Neural cell (in vitro differentiated cells): ENCODE data around the gene DGKB. TPM values are rescaled to one million over a fixed set of nuclear protein-coding genes. Genes with fewer than 3 reads are reported as not detected.

Experiments
- H2AFZ ChIP-seq: fragments of 200-600, 300-800 bp; sonication (generic), shearing (Covaris generic); 2 replicates; pipeline ENCODE4 v1.6.0; 2014; ENCODE audit warnings: low read depth, mild to moderate bottlenecking, antibody characterized with exemption, low read length, moderate library complexity
- H3F3A ChIP-seq: fragments of 200-600 bp; shearing (Covaris generic); 2 replicates; pipeline ENCODE4 v1.6.1; 2016; ENCODE audit warnings: mild to moderate bottlenecking, moderate library complexity, mixed read lengths, antibody characterized with exemption, low read length; ENCODE audit not compliant: insufficient read depth, poor library complexity, severe bottlenecking
- H3K27ac ChIP-seq: fragments of 200-600, 300-800 bp; sonication (generic), shearing (Covaris generic); 2 replicates; pipeline ENCODE4 v1.5.1; 2014; ENCODE audit warnings: mild to moderate bottlenecking, low read length, moderate library complexity
- H3K27me3 ChIP-seq: fragments of 300-800, 200-600 bp; sonication (generic), shearing (Covaris generic); 2 replicates; pipeline ENCODE4 v1.6.0; 2014; ENCODE audit warnings: mild to moderate bottlenecking, low read depth, low read length, moderate library complexity; ENCODE audit not compliant: insufficient read depth
- H3K36me3 ChIP-seq: fragments of 300-800, 200-600 bp; sonication (generic), shearing (Covaris generic); 2 replicates; pipeline ENCODE4 v1.5.1; 2014; ENCODE audit warnings: mild to moderate bottlenecking, antibody characterized with exemption, low read length, moderate library complexity; ENCODE audit not compliant: insufficient read depth
- H3K4me2 ChIP-seq: fragments of 300-800, 200-600 bp; sonication (generic), shearing (Covaris generic); 2 replicates; pipeline ENCODE4 v1.6.0; 2014; ENCODE audit warnings: mild to moderate bottlenecking, low read length
- H3K4me3 ChIP-seq: fragments of 300-800, 200-600 bp; sonication (generic), shearing (Covaris generic); 2 replicates; pipeline ENCODE4 v1.5.1; 2014; ENCODE audit warnings: mild to moderate bottlenecking, low read length, moderate library complexity
- H3K79me2 ChIP-seq: fragments of 200-600 bp; shearing (Covaris generic); replicated peaks from 2 replicates; pipeline ENCODE4 v1.6.0; 2014; ENCODE audit warnings: mild to moderate bottlenecking, low read length, moderate library complexity; ENCODE audit not compliant: insufficient read depth
- H3K9ac ChIP-seq: fragments of 300-800, 200-600 bp; sonication (generic), shearing (Covaris generic); 2 replicates; pipeline ENCODE4 v1.6.1; 2016; ENCODE audit warnings: mild to moderate bottlenecking, low read length, mixed read lengths
- H3K9me2 ChIP-seq: fragments of 200-600 bp; shearing (Covaris generic); 2 replicates; pipeline ENCODE4 v1.6.1; 2016; ENCODE audit warnings: mild to moderate bottlenecking, low read length, mixed read lengths; ENCODE audit not compliant: insufficient read depth
- H3K9me3 ChIP-seq: fragments of 200-600, 300-800 bp; sonication (generic), shearing (Covaris generic); 2 replicates; pipeline ENCODE4 v1.6.1; 2016; ENCODE audit warnings: mild to moderate bottlenecking, mixed run types, low read length, moderate library complexity, mixed read lengths
- H4K20me1 ChIP-seq: fragments of 200-600 bp; shearing (Covaris generic); 2 replicates; pipeline ENCODE4 v1.6.1; 2016; ENCODE audit warnings: mild to moderate bottlenecking, mixed run types; ENCODE audit not compliant: insufficient read depth
- CTCF ChIP-seq: fragments of 450-650 bp; IDR thresholded peaks from 2 replicates; pipeline ENCODE4 v1.5.1; 2014; ENCODE audit warnings: antibody characterized with exemption, mild to moderate bottlenecking, moderate library complexity; ENCODE audit not compliant: poor library complexity, severe bottlenecking
- EP300 ChIP-seq: fragments of 450-650 bp; conservative IDR thresholded peaks from 2 replicates; pipeline ENCODE4 v1.6.1; 2014; ENCODE audit warnings: antibody characterized with exemption, mild to moderate bottlenecking, moderate library complexity; ENCODE audit not compliant: poor library complexity, severe bottlenecking
- EZH2 ChIP-seq: fragments of 200-600, 300-800 bp; shearing (Covaris generic), sonication (generic); IDR thresholded peaks from 2 replicates; pipeline ENCODE4 v1.6.1; 2014; ENCODE audit warnings: antibody characterized with exemption, low read length, borderline replicate concordance, mild to moderate bottlenecking; ENCODE audit not compliant: insufficient read depth, poor library complexity, severe bottlenecking
- MXI1 ChIP-seq: fragments of 450-650 bp; conservative IDR thresholded peaks from 2 replicates; pipeline ENCODE4 v1.6.1; 2014; ENCODE audit warnings: antibody characterized with exemption, mild to moderate bottlenecking; ENCODE audit not compliant: poor library complexity, severe bottlenecking
- POLR2AphosphoS5 ChIP-seq: IDR thresholded peaks from 2 replicates; pipeline ENCODE4 v1.6.1; 2012
- RAD21 ChIP-seq: fragments of 450-650 bp; conservative IDR thresholded peaks from 2 replicates; pipeline ENCODE4 v1.6.1; 2014; ENCODE audit warnings: antibody characterized with exemption, mild to moderate bottlenecking, moderate library complexity
- REST ChIP-seq: IDR thresholded peaks from 2 replicates; pipeline ENCODE4 v1.6.1; 2012; ENCODE audit warnings: borderline replicate concordance
- SMC3 ChIP-seq: fragments of 450-650 bp; conservative IDR thresholded peaks from 2 replicates; pipeline ENCODE4 v1.6.1; 2014; ENCODE audit warnings: antibody characterized with exemption, mild to moderate bottlenecking, moderate library complexity; ENCODE audit not compliant: poor library complexity
- TAF1 ChIP-seq: IDR thresholded peaks from 2 replicates; pipeline ENCODE4 v1.6.1; 2012; ENCODE audit warnings: low read depth
- polyA plus RNA-seq: library from polyadenylated mRNA; depleted of rRNA; stranded (reverse); fragments of >200 nt; gene quantifications from 2 replicates; pipeline ENCODE4 v1.2.3, GENCODE V29; 2014

Gene DGKB
- polyA plus RNA-seq, 1 donor from 2014 or later: 0.20 TPM

- Histone ChIP-seq H3K36me3 (no peaks in the 10 kb centered on the region), H3K27me3 (no peaks in the 10 kb centered on the region), H3K9me3 (no peaks in the 10 kb centered on the region), H4K20me1 (no peaks in the 10 kb centered on the region), H3K9me2 (no peaks in the 10 kb centered on the region), H3K4me3 (no peak overlapping the region), H3F3A (no peaks in the 10 kb centered on the region), H3K79me2 (no peaks in the 10 kb centered on the region), H2AFZ (no peak overlapping the region), H3K9ac (no peak overlapping the region), H3K4me2 (no peak overlapping the region), H3K27ac (no peak overlapping the region)
- TF ChIP-seq MXI1 (no peak), TAF1 (no peak), RAD21 (no peak), EP300 (no peak), SMC3 (no peak), EZH2 (no peak), POLR2AphosphoS5 (no peak), REST (no peak), CTCF (no peak)
Observed at GRCh38 chr7:14805105-14805719, 97.3 kb downstream of the DGKB start.

- Histone ChIP-seq H3K9me3 (no peaks in the 10 kb centered on the region), H2AFZ (no peak overlapping the region), H3K9me2 (no peaks in the 10 kb centered on the region)
Observed at GRCh38 chr7:14800664-14801063, 101.9 kb downstream of the DGKB start.

More at GRCh38 chr7:14800664-14801063, 101.9 kb downstream of the DGKB start:
- Histone ChIP-seq H3K27me3 (no peaks in the 10 kb centered on the region), H3K79me2 (no peaks in the 10 kb centered on the region), H3K4me3 (no peak overlapping the region), H3K9ac (no peak overlapping the region), H3K27ac (no peak overlapping the region), H3F3A (no peaks in the 10 kb centered on the region), H3K4me2 (no peak overlapping the region), H4K20me1 (no peaks in the 10 kb centered on the region), H3K36me3 (no peaks in the 10 kb centered on the region)
- TF ChIP-seq POLR2AphosphoS5 (no peak), EP300 (no peak), REST (no peak), TAF1 (no peak), RAD21 (no peak), SMC3 (no peak), CTCF (no peak), MXI1 (no peak), EZH2 (no peak)
